Tongue (tissue), 2 donors: ENCODE data around the gene RAB30. TPM values are rescaled to one million over a fixed set of nuclear protein-coding genes. Genes with fewer than 3 reads are reported as not detected.
"Not testable (repeated sequence)": the region's sequence is repeated elsewhere in the genome, so short reads cannot be mapped to it uniquely, and the experiment has no call there.

ENCODE experiments used
- DNase-seq: peaks from one replicate; pipeline ENCODE4 v3.0.0-alpha.2; 2015
- total RNA-seq: library from RNA; depleted of rRNA; stranded (reverse); fragments of >200 nt; gene quantifications from one replicate; pipeline ENCODE4 v1.2.3, GENCODE V29; 2014

The RAB30 gene
- total RNA-seq, 1 donor from 2014 or later = 39.3 TPM

DNA sequence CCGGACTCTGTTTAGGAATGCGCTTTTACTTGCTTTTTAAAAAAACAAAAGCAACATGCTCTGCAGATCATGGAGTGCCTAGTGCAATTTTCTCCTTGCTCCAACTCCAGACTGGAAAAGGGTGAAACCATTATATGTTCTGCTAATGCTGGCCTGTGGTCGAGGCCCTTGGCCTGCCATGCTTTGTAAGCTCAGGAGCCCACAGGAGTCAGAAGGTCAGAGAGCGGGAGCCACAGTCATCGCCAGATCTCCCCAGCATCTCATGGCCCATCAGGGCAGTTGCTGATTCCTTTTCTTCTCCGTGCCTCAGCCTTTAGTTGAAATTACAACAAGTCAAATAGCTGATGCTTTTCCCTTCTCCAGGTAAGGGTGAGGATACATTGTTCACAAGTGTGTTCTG is 89.8 kb downstream of the RAB30 start:
- DNase-seq = no peak

DNA sequence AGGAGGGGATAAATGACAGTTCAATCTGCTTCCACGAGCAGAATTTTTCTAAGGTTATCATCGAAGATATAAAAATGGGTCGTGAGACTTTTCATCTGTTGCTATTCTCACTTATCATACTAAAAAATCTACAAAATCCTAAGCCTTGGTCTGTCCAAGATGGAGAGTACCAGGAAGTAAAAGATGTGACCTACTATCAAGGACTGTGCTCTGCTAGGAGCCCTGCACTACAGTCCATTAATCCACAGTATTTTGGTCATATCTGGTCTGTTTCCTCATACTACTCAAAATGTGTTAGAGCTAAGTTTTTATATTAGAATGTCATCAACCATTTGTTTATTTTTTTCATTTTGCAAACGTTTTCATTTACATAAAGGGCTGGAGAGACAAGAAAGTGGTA is 90.8 kb downstream of the RAB30 start:
- no peak for DNase-seq

DNA sequence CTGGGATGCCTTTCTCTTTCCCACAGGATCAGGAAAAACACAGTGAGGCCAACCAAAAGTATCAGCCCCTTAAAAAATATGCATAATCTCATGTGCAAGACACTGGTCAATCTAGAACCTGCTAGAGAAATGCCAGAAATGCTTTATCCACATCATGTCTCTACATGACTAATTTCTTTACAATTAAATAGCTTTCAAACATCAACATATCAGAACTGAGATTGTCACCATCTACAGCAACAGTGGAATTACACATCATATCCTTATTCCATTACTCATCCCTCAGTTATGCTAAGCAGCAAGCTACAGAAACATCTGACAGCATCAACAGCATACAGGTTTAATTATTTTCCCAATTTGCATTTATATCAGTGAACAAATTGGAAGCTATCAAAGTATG is 91.4 kb downstream of the RAB30 start:
- no peak for DNase-seq

DNA sequence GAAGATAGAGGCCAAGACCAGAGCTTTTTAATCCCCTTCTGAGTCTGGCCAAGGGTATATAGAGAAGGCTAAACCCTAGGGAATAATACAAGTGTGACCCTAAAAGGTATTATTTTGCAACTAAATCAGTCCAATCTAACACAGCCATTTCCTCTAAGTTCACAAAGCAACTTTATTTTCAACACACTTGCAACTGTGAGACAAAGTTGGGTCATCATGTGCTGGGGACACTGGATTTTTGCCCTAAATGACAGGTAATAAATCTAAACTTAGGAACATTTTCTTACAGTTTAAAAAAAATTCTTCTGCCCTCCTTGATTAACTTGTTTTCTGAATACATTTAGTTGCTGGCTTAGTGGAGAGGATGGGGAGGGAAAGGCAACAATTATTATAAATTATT is 91.9 kb downstream of the RAB30 start:
- DNase-seq = no peak

DNA sequence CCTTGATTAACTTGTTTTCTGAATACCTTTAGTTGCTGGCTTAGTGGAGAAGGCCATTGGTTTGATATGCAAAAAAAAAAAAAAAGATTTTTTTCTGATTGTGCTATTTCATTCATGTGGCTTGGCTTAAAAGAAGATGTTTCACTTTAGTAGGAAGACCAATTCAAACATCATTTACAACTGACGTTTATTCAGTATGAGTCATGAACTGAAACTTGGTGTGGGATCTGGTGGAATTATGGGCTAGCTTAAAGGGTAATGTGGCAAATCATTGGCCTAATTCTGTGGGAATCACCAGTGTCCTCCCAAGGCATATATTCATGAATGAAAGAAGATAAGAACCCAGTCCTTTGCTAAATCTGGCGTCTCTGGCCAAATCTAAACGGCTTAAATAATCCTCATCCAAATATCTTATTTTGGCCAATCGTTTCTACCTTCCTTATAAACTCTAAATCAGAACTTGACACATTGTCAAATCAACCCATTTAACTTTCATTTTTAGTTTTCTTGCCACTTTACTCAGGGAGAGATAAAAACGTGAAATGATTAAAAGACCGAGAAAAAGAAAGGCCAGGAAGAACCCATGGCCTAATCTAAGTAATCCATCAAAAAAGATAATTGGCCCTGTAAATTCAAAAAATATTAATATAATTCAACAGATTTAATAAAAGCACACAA is 93.1 kb downstream of the RAB30 start:
- no peak for DNase-seq

DNA sequence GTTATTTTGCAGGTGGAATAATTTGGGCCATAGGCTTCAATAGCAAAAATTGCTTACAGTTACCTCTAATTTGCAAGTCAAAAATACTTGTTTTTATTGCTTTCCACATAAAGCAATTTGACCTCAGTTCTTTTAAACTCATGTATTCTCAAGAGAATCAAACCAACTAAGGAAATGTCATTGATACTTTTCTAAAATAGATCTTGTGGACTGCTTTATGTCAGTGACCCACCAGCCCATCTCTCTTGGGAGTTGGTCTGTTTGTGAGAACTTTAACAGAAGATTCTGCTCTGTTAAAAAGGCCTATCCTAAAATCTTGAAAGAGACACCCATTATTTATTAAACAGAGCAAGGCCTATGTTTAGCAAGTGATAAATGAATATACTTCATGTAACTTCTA is 94.9 kb downstream of the RAB30 start:
- DNase-seq = no peak

DNA sequence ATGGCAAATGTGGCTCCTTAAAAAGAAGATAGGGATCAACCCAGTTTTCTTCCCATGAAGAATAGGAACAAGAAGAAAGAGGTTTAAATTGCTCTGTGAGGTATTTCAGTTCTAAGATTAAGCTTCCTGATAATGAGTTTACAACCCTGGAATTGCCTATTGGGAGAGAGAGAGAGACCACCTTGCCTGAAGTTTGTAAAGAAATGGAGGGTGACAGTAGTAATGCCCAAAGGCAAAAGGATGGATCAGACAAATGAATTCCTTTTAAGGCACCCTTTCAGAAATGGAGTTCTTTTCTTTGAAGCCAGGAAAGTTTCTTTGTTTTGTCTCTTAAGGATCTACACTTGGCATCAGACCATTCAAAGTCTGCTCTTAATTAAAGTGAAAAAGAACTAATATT is 95.8 kb downstream of the RAB30 start:
- no peak for DNase-seq

DNA sequence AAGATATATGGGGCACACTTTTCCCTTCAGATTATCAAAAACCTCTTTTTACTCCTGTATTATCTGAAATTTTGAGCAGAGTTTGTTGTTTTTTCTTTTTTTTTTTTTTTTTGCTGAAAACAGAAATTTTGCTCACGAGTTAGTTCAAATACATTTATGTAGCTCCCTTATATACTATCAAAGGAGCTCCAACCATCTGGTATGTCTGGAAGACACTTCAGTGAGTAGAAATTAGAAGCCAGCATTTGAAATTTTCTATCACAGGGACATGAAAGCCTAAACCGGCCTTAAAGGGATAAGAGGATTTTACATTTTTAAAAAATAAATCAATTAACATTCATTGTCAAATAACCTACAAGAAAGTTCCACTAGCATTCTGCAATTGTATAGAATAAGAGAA is 96.8 kb downstream of the RAB30 start:
- no peak for DNase-seq

DNA sequence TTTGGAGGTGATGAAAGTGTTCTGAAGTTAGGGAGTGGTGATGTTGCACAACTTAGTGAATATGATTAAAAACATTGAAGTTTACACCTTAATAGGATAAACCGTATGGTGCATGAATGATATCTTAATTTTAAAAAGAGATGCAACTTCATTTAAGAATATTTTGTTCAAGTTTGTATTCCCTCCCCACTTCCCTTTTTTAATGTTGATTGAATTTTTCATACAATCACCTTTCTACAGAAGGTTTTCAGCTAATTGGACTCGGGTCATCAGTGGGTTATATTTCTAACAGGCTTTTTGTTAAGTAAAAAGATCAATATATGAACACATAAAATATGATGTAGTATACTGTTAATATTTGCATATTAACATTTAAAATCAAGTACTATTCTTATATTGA is 97.6 kb downstream of the RAB30 start:
- DNase-seq = no peak

DNA sequence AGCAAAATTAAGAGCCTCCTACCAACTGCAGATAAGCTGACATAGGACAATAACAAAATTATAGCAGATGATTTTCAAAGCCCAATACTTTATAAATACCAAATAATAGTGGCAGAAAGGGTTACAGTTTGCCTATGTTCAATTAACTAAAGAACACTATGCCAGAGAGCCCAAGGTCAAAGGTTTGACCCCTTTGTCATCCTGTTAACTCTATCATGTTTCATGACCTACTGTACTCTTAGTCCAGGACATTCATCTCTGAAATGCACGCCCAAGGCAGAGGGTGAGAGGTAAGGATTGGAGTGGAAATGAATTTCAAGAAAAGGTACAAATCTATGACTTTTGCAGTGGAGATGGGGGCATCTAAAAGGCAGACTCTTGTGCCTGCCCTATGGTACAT is 99.6 kb downstream of the RAB30 start:
- no peak for DNase-seq

DNA sequence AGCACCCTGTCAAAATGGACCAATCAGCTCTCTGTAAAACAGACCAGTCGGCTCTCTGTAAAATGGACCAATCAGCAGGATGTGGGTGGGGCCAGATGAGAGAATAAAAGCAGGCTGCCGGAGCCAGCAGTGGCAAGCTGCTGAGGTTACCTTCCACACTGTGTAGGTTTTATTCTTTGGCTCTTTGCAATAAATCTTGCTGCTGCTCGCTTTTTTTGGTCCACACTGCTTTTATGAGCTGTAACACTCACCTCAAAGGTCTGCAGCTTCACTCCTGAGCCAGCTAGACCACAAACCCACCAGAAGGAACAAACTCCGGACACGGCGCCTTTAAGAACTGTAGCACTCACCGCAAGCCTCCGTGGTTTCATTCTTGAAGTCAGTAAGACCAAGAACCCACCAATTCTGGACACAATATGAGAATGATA is 100.2 kb downstream of the RAB30 start:
- DNase-seq = not testable (repeated sequence)

DNA sequence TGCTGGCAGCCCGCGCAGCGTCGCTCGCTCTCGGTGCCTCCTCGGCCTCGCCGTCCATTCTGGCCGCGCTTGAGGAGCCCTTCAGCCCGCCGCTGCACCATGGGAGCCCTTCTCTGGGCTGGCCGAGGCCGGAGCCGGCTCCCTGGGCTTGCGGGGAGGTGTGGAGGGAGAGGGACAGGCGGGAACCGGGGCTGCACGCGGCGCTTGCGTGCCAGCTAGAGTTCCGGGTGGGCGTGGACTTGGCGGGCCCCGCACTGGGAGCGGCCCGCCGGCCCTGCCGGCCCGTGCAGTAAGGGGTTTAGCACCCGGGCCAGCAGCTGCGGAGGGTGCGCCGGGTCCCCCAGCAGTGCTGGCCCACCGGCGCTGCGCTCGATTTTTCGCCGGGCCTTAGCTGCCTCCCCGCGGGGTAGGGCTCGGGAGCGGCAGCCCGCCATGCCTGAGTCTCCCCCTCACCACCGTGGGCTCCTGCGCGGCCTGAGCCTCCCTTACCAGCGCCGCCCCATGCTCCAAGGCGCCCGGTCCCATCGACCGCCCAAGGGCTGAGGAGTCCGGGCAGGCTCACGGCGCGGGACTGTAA is 101.1 kb downstream of the RAB30 start:
- DNase-seq = not testable (repeated sequence)

DNA sequence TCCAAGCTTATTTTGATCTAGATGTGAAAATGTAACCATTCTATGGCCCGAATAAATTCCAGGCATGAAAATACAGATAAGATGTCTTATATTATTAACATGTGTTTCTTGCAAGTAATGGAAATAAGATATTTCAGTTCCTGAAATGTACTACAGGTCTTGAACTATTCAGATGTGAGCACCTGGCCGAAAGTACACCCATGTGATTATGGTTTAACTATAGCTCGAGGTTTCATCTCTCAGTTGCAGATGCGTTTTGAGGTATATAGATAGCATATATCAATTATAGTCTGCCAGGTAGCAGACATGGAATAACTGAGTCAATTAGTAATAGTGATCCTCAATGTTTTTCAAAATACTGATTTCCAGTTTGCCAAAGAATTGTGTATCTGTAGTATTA is 101.9 kb downstream of the RAB30 start:
- no peak for DNase-seq

DNA sequence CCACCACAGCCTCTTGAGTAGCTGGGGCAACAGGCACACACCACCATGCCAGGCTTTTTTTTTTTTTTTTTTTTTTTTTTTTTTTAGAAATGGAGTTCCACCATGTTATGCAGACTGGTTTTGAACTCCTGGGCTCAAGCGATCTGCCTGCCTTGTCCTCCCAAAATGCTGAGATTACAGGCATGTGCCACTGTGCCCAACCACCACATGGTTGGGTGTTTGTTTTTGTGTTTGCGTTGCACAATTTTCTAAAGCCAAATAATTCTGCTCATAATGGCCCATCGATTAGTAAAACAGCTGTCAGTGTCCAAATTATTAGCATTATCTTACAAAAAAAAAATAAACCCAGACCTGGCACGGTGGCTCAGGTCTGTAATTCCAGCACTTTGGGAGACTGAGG is 104.3 kb downstream of the RAB30 start:
- no peak for DNase-seq

DNA sequence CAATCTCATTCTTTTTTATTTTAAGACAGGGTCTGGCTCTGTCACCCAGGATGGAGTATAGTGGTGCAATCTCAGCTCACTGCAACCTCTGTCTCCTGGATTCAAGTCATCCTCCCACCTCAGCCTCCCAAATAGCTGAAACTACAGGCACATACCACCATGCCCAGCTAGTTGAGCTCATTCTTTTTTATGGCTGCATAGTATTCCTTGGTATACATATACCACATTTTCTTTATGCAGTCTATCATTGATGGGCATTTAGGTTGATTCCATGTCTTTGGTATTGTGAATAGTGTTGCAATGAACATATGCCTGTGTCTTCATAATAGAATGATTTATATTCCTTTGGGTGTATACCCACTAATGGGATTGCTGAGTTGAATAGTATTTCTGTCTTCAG is 109.7 kb downstream of the RAB30 start:
- not testable (repeated sequence) for DNase-seq

DNA sequence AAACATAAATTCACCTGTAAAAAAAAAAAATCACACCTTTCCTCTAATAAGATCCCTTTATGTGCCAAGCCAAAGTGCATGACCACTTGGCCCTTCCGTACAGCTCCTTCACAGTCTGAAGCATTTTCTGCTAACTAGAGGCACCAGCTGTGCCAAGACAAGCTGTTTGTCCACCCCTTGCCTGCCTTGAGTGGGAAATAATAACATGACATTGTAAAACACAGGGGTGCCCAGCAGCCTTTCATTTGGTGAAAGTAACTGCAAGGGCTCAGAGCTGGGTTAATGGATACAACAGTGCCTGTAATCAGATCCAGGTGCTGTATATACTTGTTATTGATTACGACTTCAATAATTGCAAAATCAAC is 110.9 kb downstream of the RAB30 start:
- no peak for DNase-seq

DNA sequence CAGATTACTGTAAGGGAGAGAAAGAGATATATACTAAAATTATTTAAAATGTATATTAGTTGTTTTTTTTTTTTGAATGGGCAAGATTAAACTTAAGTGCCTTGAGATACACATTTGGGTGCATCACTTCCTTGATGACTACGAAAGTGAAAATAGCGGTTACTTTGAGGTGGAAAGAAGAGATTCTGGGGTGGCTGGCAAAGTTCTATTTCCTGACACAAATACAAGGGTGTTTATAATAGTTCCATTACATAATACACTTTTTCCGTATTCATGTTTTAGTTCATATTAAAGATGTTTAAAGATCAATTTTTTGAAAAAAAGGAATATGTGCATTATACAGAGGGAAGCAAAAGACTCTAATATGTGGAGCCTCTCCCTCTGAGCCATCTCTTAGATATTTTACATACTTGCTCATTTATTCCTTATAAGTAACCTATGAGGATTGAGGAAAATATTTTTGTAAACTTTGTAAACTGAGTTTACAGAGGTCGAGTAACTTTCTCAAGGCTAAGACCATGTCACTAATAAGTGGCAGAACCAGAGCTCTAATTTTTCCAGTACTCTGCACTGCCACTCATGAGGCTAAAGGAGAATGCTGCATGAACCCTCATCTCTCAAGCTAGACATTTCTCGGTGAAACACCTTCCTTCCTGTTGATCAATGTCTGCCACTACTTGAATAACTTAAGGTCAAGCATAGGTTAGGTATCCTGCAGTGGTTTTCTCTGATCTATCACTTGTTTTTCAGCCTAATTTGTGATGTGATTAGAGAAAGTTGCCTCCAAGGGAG is 111.5 kb downstream of the RAB30 start:
- DNase-seq = no peak

DNA sequence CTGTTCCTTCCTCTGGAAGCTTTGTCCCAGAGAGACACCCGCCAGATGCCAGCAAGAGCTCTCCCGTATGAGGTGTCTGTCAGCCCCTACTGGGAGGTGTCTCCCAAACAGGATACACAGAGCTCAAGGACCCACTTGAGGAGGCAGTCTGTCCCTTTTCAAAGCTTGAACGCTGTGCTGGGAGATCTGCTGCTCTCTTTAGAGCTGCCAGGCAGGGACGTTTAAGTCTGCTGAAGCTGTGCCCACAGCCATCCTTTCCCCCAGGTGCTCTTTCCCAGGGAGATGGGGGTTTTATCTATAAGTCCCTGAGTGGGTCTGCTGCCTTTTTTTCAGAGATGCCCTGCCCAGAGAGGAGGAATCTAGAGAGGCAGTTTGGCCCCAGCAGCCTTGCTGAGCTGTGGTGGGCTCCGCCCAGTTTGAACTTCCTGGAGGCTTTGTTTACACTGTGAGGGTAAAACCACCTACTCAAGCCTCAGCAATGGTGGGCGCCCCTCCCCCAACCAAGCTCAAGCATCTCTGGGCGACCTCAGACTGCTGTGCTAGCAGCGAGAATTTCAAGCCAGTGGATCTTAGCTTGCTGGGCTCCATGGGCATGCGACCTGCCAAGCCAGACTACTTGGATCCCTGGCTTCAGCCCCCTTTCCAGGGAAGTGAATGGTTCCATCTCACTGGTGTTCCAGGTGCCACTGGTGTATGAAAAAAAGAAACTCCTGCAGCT is 115.8 kb downstream of the RAB30 start:
- DNase-seq = not testable (repeated sequence)

DNA sequence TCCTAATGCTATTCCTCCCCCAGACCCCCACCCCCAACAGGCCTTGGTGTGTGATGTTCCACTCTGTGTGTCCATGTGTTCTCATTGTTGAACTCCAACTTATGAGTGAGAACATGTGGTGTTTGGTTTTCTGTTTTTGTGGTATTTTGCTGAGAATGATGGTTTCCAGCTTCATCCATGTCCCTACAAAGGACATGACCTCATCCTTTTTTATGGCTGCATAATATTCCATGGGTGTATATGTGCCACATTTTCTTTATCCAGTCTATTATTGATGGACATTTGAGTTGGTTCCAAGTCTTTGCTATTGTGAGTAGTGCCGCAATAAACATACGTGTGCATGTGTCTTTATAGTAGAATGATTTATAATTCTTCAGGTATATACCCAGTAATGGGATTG is 121.2 kb downstream of the RAB30 start:
- DNase-seq = not testable (repeated sequence)

DNA sequence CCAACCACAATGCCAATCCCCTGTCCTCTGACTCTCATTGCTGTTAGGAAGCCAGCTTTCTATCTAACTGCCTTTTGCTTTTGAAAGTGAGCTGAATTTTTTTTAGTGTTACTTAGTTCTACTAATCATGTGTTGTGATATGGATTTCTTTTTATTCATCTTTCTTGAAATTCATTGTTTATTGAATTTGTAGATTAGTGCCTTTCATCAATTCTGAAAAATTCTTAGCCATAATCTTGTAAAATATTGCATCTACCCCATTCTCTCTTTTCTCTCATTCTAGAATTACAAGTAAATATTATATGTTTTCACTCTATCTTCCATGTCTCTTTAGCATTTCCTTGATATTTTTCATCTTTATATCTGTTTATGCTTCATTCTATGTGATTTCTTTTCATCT is 122.3 kb downstream of the RAB30 start:
- no peak for DNase-seq

DNA sequence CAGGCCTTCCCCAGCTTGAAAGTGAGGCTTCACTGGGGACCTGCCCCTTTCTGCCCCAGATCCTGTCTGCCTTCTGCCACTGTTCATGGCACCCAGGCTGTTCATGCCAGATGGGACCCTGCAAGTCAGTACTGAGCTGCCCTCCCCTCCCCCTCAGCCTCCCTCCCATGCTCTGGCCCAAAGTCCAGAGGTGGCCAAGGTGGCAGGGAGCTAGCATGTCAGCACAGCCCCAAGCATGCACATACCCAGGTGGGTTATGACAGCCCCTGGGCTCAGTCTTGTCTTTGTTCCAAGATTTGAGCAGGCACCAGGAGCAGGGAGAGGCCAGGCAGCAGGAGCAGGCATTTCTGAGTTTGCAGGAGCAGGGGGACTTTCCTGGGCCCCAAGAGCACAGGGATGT is 126.0 kb downstream of the RAB30 start:
- no peak for DNase-seq

DNA sequence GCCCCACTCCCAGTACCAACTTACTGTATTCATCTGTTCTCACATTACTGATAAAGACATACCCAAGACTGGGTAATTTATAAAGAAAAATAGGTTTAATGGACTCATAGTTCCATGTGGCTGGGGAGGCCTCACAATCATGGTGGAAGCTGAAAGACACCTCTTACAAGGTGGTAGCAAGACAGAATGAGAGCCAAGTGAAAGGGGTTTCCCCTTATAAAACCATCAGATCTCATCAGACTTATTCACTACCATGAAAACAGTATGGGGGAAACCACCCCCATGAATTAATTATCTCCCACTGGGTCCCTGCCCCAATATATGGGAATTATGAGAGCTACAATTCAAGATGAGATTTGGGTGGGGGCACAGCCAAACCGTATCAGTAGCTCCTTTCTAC is 126.7 kb downstream of the RAB30 start:
- DNase-seq = not testable (repeated sequence)

DNA sequence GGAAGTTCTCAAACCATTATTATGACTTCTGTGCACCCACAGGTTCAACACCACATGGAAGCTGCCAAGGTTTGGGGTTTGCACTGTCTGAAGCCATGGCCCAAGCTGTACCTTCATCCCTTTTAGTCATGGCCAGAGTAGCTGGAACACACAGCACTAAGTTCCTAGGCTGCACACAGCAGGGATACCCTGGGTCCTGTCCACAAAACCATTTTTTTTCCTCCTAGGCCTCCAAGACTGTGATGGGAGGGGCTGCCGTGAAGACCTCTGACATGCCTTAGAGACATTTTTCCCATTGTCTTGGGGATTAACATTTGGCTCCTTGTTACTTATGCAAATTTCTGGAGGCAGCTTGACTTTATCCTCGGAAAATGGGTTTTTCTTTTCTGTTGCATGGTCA is 127.5 kb downstream of the RAB30 start:
- no peak for DNase-seq
